HepG2 (cell line): ENCODE measurements around the gene DPEP1. TPM values are rescaled to one million over a fixed set of nuclear protein-coding genes. Genes with fewer than 3 reads are reported as not detected.

Experiments used
- AHDC1 ChIP-seq: sonication (generic); formaldehyde crosslinking; IDR thresholded peaks from 2 replicates; pipeline ENCODE4 v1.5.1; 2020; ENCODE audit warnings: mild to moderate bottlenecking, missing genetic modification reagents, borderline replicate concordance
- ATF2 ChIP-seq: sonication (generic); formaldehyde crosslinking; IDR thresholded peaks from 2 replicates; pipeline ENCODE4 v1.4.0; 2020; ENCODE audit warnings: missing genetic modification reagents
- BORCS8-MEF2B ChIP-seq: sonication (generic); formaldehyde crosslinking; IDR thresholded peaks from 2 replicates; pipeline ENCODE4 v1.8.0; 2022; ENCODE audit warnings: mild to moderate bottlenecking, missing genetic modification reagents
- EP300 ChIP-seq, 3 experiments: sonication (generic) in 1 of 3; formaldehyde crosslinking in 1 of 3; IDR thresholded peaks; 2 replicates each; pipeline versions ENCODE4 v1.5.1 to v1.6.1; 2011 to 2020; ENCODE audit warnings: low read depth in 2 of 3, low read length in 2 of 3, borderline replicate concordance in 1 of 3, improper control_type of control experiment in 1 of 3, mild to moderate bottlenecking in 1 of 3, missing genetic modification reagents in 1 of 3, moderate library complexity in 1 of 3
- ETV5 ChIP-seq: IDR thresholded peaks from 2 replicates; pipeline ENCODE4 v1.6.1; 2018; ENCODE audit warnings: missing biosample characterization, missing genetic modification reagents, inconsistent platforms, borderline replicate concordance
- HMG20A ChIP-seq: IDR thresholded peaks from 2 replicates; pipeline ENCODE4 v1.6.1; 2016; ENCODE audit warnings: borderline replicate concordance
- KLF9 ChIP-seq: IDR thresholded peaks from 2 replicates; pipeline ENCODE4 v1.6.1; 2016; ENCODE audit warnings: low read depth
- NCOA1 ChIP-seq: sonication (generic); formaldehyde crosslinking; IDR thresholded peaks from 2 replicates; pipeline ENCODE4 v1.9.0; 2021; ENCODE audit warnings: missing genetic modification reagents
- NFATC3 ChIP-seq: sonication (generic); formaldehyde crosslinking; IDR thresholded peaks from 2 replicates; pipeline ENCODE4 v1.5.1; 2020; ENCODE audit warnings: mild to moderate bottlenecking, missing genetic modification reagents
- NFKBIZ ChIP-seq: IDR thresholded peaks from 2 replicates; pipeline ENCODE4 v1.6.1; 2018; ENCODE audit warnings: missing genetic modification reagents, missing compliant biosample characterization
- PAX8 ChIP-seq: sonication (generic); formaldehyde crosslinking; IDR thresholded peaks from 2 replicates; pipeline ENCODE4 v1.8.0; 2022; ENCODE audit warnings: mild to moderate bottlenecking, missing genetic modification reagents, borderline replicate concordance
- PHF20 ChIP-seq: sonication (generic); formaldehyde crosslinking; IDR thresholded peaks from 2 replicates; pipeline ENCODE4 v1.5.0; 2020; ENCODE audit warnings: mild to moderate bottlenecking, missing genetic modification reagents
- PITX1 ChIP-seq: sonication (generic); formaldehyde crosslinking; IDR thresholded peaks from 2 replicates; pipeline ENCODE4 v1.5.1; 2020; ENCODE audit warnings: mild to moderate bottlenecking, missing genetic modification reagents
- ZNF230 ChIP-seq: sonication (generic); formaldehyde crosslinking; IDR thresholded peaks from 2 replicates; pipeline ENCODE4 v1.4.0; 2020; ENCODE audit warnings: mild to moderate bottlenecking, missing genetic modification reagents
- ZNF558 ChIP-seq: sonication (generic); formaldehyde crosslinking; IDR thresholded peaks from 2 replicates; pipeline ENCODE4 v1.9.0; 2022; ENCODE audit warnings: mild to moderate bottlenecking, missing genetic modification reagents, borderline replicate concordance
- ZNF572 ChIP-seq: sonication (generic); formaldehyde crosslinking; IDR thresholded peaks from 2 replicates; pipeline ENCODE4 v1.5.1; 2020; ENCODE audit warnings: mild to moderate bottlenecking, missing genetic modification reagents
- ZNF709 ChIP-seq: sonication (generic); formaldehyde crosslinking; IDR thresholded peaks from 2 replicates; pipeline ENCODE4 v1.5.0; 2020; ENCODE audit warnings: mild to moderate bottlenecking, missing genetic modification reagents
- ZNF713 ChIP-seq: sonication (generic); formaldehyde crosslinking; IDR thresholded peaks from 2 replicates; pipeline ENCODE4 v1.4.0; 2020; ENCODE audit warnings: mild to moderate bottlenecking, missing genetic modification reagents
- ZNF720 ChIP-seq: sonication (generic); formaldehyde crosslinking; IDR thresholded peaks from 2 replicates; pipeline ENCODE4 v1.4.0; 2020; ENCODE audit warnings: missing genetic modification reagents
- ZNF746 ChIP-seq: sonication (generic); formaldehyde crosslinking; IDR thresholded peaks from 2 replicates; pipeline ENCODE4 v1.8.0; 2022; ENCODE audit warnings: mild to moderate bottlenecking, missing genetic modification reagents
- ZNF761 ChIP-seq: sonication (generic); formaldehyde crosslinking; conservative IDR thresholded peaks from 2 replicates; pipeline ENCODE4 v1.4.0; 2020; ENCODE audit warnings: mild to moderate bottlenecking, missing genetic modification reagents
- ZSCAN20 ChIP-seq: sonication (generic); formaldehyde crosslinking; IDR thresholded peaks from 2 replicates; pipeline ENCODE4 v1.4.0; 2020; ENCODE audit warnings: missing genetic modification reagents, mild to moderate bottlenecking, borderline replicate concordance
- ZZZ3 ChIP-seq: sonication (generic); formaldehyde crosslinking; IDR thresholded peaks from 2 replicates; pipeline ENCODE4 v1.4.0; 2020; ENCODE audit warnings: missing genetic modification reagents, mild to moderate bottlenecking, borderline replicate concordance
- polyA plus RNA-seq, 8 experiments: library from polyadenylated mRNA; depleted of rRNA in 3 of 8; stranded (reverse) in 7 of 8; unstranded in 1 of 8; fragments of >200 nt; fragmentation: Illumina TruSeq in 4 of 8; extraction: Trizol in 4 of 8; gene quantifications; 2 replicates each; pipeline versions ENCODE4 v1.2.1 to v1.2.3, GENCODE V29; 2011 to 2016; ENCODE audit warnings: low read depth in 4 of 8, missing spikeins in 1 of 8, mixed read lengths in 1 of 8; ENCODE audit not compliant: insufficient read depth in 1 of 8
- total RNA-seq, 5 experiments: library from RNA; depleted of rRNA; stranded (reverse); fragments of >200 nt; fragmentation: Illumina TruSeq; extraction: Trizol; gene quantifications; 2 replicates each; pipeline ENCODE4 v1.2.3, GENCODE V29; 2016; ENCODE audit warnings: low read depth in 1 of 5

DPEP1 gene
- total and polyA plus RNA-seq, 2 of the 13 experiments (the other 11 are each of a cell fraction or from before 2014, with no cell fraction given): 37.6 to 52.2 TPM

- TF ChIP-seq ZNF713 (CRISPR knock-in tag) (peak; percentile 82; the same call in 1 of the 2 replicates), NFKBIZ (peak; percentile 97), ZNF720 (CRISPR knock-in tag) (no peak), AHDC1 (CRISPR knock-in tag) (peak; percentile 93), PAX8 (peak; percentile 76; the same call in 1 of the 2 replicates), HMG20A (CRISPR knock-in tag) (peak; percentile 88), NCOA1 (CRISPR knock-in tag) (peak; percentile 28; the same call in 1 of the 2 replicates), ZZZ3 (CRISPR knock-in tag) (peak; percentile 91), ZNF230 (CRISPR knock-in tag) (peak; percentile 99), ZNF558 (peak; percentile 76; the same call in 1 of the 2 replicates), PHF20 (CRISPR knock-in tag) (peak; percentile 74; the same call in 1 of the 2 replicates), ZNF709 (peak; percentile 97; the same call in 1 of the 2 replicates), ZNF761 (CRISPR knock-in tag) (peak; percentile 98), ZNF746 (CRISPR knock-in tag) (peak; percentile 95), ETV5 (peak; percentile 70), ATF2 (CRISPR knock-in tag) (peak; percentile 95; the same call in 1 of the 2 replicates), ZNF572 (CRISPR knock-in tag) (peak; percentile 98), ZSCAN20 (CRISPR knock-in tag) (peak; percentile 97), EP300 (IDR thresholded peaks at IDR 0.05; ENCODE audit: low read depth in 2 of 2, low read length in 2 of 2) (peak in 1 of 2 experiments; percentile 92; a peak in 3 of 4 replicates), EP300 (CRISPR knock-in tag; IDR thresholded peaks at IDR 0.05; ENCODE audit: borderline replicate concordance) (peak; percentile 86), BORCS8-MEF2B (peak; percentile 99), NFATC3 (peak; percentile 96), PITX1 (CRISPR knock-in tag) (peak; percentile 90), KLF9 (CRISPR knock-in tag) (peak; percentile 94; the same call in 1 of the 2 replicates)
These were observed 73.9 kb downstream of the DPEP1 start (continued) for GRCh38 chr16:89687092-89687940.
